Activated effector memory CD4-positive, alpha-beta T cell treated with Interleukin-2 at 50 U/mL for 16 hours (primary cell): ENCODE results near the gene DMD.

Experiments
- DNase-seq: peaks from one replicate; pipeline ENCODE4 v3.0.0-alpha.2; 2020

The DMD gene

GRCh38 chrX:31316340-31316991 lies 1894.9 kb downstream of the DMD start:
- no peak for DNase-seq

GRCh38 chrX:31314921-31315320 lies 1896.4 kb downstream of the DMD start:
- no peak for DNase-seq

GRCh38 chrX:31307952-31308351 lies 1903.4 kb downstream of the DMD start:
- DNase-seq, result no peak

GRCh38 chrX:31302573-31303075 lies 1908.7 kb downstream of the DMD start:
- no peak for DNase-seq

GRCh38 chrX:31301941-31302340 lies 1909.4 kb downstream of the DMD start:
- no peak for DNase-seq

GRCh38 chrX:31301203-31301602 lies 1910.1 kb downstream of the DMD start:
- DNase-seq, result no peak

- DNase-seq, result no peak
Measured at GRCh38 chrX:31298916-31299315, 1912.4 kb downstream of the DMD start.

- DNase-seq, result no peak
Measured at GRCh38 chrX:31297881-31298280, 1913.5 kb downstream of the DMD start.

- no peak for DNase-seq
Measured at GRCh38 chrX:31294475-31294874, 1916.9 kb downstream of the DMD start.

- DNase-seq, result no peak
Measured at GRCh38 chrX:31293409-31293808, 1917.9 kb downstream of the DMD start.

GRCh38 chrX:31291131-31291530 lies 1920.2 kb downstream of the DMD start:
- DNase-seq, result no peak

- DNase-seq, result no peak
Measured at GRCh38 chrX:31287861-31288260, 1923.5 kb downstream of the DMD start.

GRCh38 chrX:31280580-31280979 lies 1930.8 kb downstream of the DMD start:
- DNase-seq, result no peak

- no peak for DNase-seq
Measured at GRCh38 chrX:31279359-31279758, 1932.0 kb downstream of the DMD start.

- no peak for DNase-seq
Measured at GRCh38 chrX:31272472-31272775, 1938.9 kb downstream of the DMD start.

- DNase-seq, result no peak
Measured at GRCh38 chrX:31271615-31272471, 1939.5 kb downstream of the DMD start.

GRCh38 chrX:31269914-31270313 lies 1941.4 kb downstream of the DMD start:
- no peak for DNase-seq

- no peak for DNase-seq
Measured at GRCh38 chrX:31268359-31268758, 1943.0 kb downstream of the DMD start.

- no peak for DNase-seq
Measured at GRCh38 chrX:31266203-31267076, 1944.9 kb downstream of the DMD start.

- DNase-seq, result no peak
Measured at GRCh38 chrX:31265383-31265782, 1946.0 kb downstream of the DMD start.

- no peak for DNase-seq
Measured at GRCh38 chrX:31260351-31260750, 1951.0 kb downstream of the DMD start.

- no peak for DNase-seq
Measured at GRCh38 chrX:31258166-31258565, 1953.2 kb downstream of the DMD start.

- DNase-seq, result no peak
Measured at GRCh38 chrX:31255310-31256033, 1955.9 kb downstream of the DMD start.
